Activated T-cell treated with anti-CD3 and anti-CD28 coated beads, Interleukin-2, amount 50 U/mL, for 24 hours (primary cell): ENCODE measurements around the gene SNCA.

Source experiments
- DNase-seq: peaks from one replicate; pipeline ENCODE4 v3.0.0-alpha.2; 2020
- H3K27ac Mint-ChIP-seq: 2 replicates; pipeline ENCODE4 v1.8.0; 2020; ENCODE audit warnings: mild to moderate bottlenecking, mixed read lengths
- H3K27me3 Mint-ChIP-seq: 2 replicates; pipeline ENCODE4 v1.8.0; 2020; ENCODE audit warnings: mixed read lengths
- H3K36me3 Mint-ChIP-seq: 2 replicates; pipeline ENCODE4 v1.8.0; 2020; ENCODE audit warnings: low read depth, mixed read lengths
- H3K4me1 Mint-ChIP-seq: 2 replicates; pipeline ENCODE4 v1.8.0; 2020; ENCODE audit warnings: low read depth, mixed read lengths
- H3K4me3 Mint-ChIP-seq: 2 replicates; pipeline ENCODE4 v1.8.0; 2020; ENCODE audit warnings: mild to moderate bottlenecking, moderate library complexity, mixed read lengths
- H3K9me3 Mint-ChIP-seq: 2 replicates; pipeline ENCODE4 v1.8.0; 2020; ENCODE audit warnings: mixed read lengths

SNCA gene

DNA sequence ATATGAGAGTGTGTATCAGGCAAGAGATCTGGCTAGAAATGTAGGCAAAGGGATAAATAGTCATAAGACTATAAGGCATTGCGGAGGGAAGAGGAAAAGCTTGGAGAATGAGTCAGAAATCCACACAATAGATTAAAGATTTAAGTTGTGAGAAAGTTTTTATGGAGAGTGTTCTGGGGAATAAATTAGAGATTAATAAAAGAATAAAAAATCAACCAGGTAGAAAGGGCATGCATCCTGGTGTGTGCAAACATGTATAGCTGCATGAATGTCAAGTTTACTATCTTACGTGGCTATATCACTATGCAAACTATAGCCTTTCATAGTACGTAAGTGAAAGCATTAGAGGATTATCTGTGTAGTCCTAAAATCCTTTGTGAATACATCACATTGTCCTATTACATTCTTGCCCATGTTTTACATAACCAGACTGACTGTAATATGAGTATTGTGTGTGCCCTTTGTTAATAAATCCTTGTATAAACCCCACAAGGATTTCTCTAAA, 36.9 kb downstream of the SNCA start:
- DNase-seq = no peak
- H3K27ac Mint-ChIP-seq = no peak overlapping the region
- H3K4me3 Mint-ChIP-seq = no peak overlapping the region
- H3K27me3 Mint-ChIP-seq = peaks cover 9% of the 10 kb centered on the region
- H3K4me1 Mint-ChIP-seq = no peaks in the 10 kb centered on the region
- no peaks in the 10 kb centered on the region for H3K36me3 Mint-ChIP-seq
- H3K9me3 Mint-ChIP-seq = no peaks in the 10 kb centered on the region

DNA sequence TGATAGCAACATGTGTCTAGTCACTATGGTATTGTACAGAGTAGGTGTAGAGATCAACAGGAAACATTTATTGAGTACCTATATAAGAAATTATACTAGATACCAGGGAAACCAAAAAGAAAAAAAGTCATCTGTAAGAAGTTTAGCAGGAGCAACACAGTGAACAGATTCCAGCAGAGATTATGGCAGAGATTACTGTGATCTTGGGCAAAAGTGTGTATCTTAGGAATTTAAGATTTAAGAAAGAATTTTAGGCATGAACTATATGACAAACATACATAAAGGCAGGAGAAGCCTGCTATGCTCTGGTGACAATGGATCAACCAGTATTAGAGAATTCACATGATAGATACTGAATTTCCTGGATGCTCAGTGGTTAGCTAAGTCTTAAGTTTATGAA, 37.9 kb downstream of the SNCA start:
- Mint-ChIP-seq H3K27ac (no peak overlapping the region), H3K36me3 (no peaks in the 10 kb centered on the region), H3K9me3 (no peaks in the 10 kb centered on the region), H3K27me3 (peaks cover 9% of the 10 kb centered on the region), H3K4me3 (no peak overlapping the region), H3K4me1 (no peaks in the 10 kb centered on the region)
- DNase-seq = no peak

DNA sequence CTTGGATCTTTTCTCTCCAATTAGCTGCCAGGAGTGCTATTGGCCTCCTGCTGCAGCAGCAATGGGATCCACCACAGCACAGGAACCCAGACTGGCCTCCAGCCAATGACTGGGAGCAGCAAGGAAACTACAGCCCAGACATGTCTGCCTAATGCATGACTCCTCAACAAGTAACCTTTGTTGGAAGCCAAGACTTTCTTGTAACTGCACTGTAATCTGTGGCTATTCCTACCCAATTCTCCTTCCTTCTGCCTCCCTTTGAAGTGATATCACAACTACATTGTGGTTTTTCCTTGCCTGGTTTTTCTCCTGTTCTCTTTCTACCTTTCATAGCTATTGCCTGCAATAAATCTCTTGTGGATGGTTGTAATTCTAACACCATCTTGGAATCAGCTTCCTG, 39.8 kb downstream of the SNCA start:
- H3K36me3 Mint-ChIP-seq = no peaks in the 10 kb centered on the region
- no peaks in the 10 kb centered on the region for H3K9me3 Mint-ChIP-seq
- DNase-seq = no peak

DNA sequence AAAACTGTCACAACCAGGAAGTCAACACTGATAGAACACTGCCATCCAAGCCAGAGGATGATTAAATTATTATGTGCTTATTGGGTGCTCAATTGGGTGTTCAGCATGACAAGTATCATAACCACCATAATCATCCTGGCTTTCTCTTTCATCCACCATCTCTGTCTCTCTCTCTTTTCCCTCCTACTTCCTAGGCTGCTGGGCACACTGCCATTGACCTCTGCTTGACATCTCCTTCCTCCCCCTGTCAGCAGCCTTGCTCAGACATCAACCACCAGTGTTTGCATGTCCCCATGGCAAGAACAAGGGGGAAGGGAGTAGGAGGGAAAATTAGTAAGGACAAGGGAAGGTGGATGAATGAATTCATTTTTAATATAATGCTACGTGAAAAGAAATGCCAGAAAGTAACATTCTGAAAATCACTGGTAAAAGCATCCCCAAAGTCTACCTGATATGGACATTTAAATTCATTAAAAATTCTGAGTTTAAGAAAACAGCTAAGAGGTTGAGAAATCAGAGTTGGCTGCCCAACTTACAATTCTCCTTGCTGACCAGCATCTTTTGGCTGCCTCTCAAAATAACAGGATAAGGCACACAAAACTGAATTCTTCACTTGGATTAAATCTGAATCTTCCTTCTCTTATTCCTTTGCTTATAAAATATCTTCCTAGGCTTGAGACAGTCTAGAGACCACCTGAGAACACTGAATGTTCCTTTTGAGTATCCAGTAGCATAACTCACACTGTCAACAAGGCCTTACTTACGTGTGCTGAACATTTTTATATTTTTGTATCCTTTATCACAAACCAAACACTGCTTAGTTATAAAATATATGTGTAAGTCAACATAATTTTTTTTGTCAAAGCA, 48.5 kb downstream of the SNCA start:
- Mint-ChIP-seq H3K9me3 (no peaks in the 10 kb centered on the region), H3K36me3 (no peaks in the 10 kb centered on the region), H3K4me1 (no peaks in the 10 kb centered on the region), H3K27me3 (peaks cover 5% of the 10 kb centered on the region), H3K4me3 (no peak overlapping the region), H3K27ac (no peak overlapping the region)
- DNase-seq = no peak

More for the DNA sequence above, 39.8 kb downstream of the SNCA start:
- Mint-ChIP-seq H3K4me3 (no peak overlapping the region), H3K4me1 (no peaks in the 10 kb centered on the region), H3K27me3 (peaks cover 9% of the 10 kb centered on the region), H3K27ac (no peak overlapping the region)

DNA sequence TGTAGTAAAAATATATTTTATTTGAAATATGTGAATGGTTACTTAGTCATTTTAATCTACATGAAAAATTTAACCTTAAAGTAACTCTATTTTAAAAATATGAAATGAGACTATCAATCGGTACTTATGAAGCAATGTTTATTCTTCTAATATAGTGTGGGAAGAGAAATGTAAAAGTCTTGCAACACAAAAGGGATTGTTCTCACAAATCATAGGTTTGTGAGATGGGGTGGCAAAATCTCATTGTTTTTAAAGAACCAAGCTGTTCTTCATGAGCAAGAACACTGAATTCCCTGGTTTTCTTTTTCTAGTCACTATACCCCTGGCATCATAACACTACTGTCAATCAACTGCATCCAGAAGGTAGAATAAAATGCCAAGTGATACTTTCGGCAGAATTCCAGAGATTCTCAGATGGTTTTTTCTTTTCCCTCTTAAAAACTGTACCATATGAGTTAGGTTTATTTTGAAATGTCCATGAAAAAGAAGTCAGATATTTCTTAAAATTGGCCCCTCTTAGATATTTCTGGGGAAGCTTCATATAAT, 52.2 kb downstream of the SNCA start:
- no peak overlapping the region for H3K27ac Mint-ChIP-seq
- H3K36me3 Mint-ChIP-seq = no peaks in the 10 kb centered on the region
- no peaks in the 10 kb centered on the region for H3K9me3 Mint-ChIP-seq
- H3K4me3 Mint-ChIP-seq = no peak overlapping the region
- no peak for DNase-seq
- H3K27me3 Mint-ChIP-seq = peaks cover 3% of the 10 kb centered on the region
- no peaks in the 10 kb centered on the region for H3K4me1 Mint-ChIP-seq

DNA sequence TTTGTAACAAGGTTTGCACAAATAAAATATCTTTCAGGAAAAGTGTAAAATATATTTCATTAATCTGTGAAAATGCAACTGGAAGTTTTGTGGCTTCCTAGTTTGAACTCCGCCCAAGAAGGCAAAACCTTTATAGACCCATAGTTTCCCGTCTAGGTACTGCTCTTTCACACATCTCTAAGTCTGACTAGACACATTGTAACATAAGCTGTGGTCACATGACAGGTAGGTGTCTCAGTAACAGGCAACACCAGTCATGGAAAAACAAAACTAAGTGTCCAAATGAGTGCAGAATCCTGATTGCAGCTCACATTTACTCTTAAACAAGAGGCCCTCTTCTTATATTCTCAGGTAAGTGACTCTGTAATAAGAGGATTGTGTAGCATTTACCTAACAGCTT, 55.6 kb downstream of the SNCA start:
- no peaks in the 10 kb centered on the region for H3K4me1 Mint-ChIP-seq
- H3K27me3 Mint-ChIP-seq = peaks cover 8% of the 10 kb centered on the region
- H3K9me3 Mint-ChIP-seq = peaks cover 8% of the 10 kb centered on the region
- DNase-seq = no peak
- H3K4me3 Mint-ChIP-seq = no peak overlapping the region
- H3K27ac Mint-ChIP-seq = no peak overlapping the region
- H3K36me3 Mint-ChIP-seq = no peaks in the 10 kb centered on the region

DNA sequence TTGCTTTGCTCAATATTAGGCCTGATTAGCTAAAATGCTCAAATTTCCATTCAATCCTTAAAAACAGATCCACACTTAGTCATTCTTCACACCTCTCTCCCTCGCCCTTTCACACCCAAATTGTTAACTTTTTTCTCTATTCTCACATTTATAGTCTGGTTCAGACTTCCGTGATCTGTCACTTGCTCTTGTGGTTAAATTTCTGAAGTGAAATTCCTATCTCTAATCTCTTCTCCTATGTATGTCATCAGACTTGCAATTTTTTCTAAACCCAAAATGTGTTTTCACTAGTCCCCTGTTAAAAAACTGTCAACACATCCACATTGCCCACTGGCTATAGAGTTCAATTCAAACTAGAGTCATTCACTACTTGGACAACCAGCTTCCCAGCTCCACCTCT, 63.2 kb downstream of the SNCA start:
- H3K27me3 Mint-ChIP-seq = peaks cover 17% of the 10 kb centered on the region
- H3K27ac Mint-ChIP-seq = no peak overlapping the region
- H3K4me1 Mint-ChIP-seq = no peaks in the 10 kb centered on the region
- no peak for DNase-seq
- peaks cover 5% of the 10 kb centered on the region for H3K9me3 Mint-ChIP-seq
- no peak overlapping the region for H3K4me3 Mint-ChIP-seq
- H3K36me3 Mint-ChIP-seq = no peaks in the 10 kb centered on the region

DNA sequence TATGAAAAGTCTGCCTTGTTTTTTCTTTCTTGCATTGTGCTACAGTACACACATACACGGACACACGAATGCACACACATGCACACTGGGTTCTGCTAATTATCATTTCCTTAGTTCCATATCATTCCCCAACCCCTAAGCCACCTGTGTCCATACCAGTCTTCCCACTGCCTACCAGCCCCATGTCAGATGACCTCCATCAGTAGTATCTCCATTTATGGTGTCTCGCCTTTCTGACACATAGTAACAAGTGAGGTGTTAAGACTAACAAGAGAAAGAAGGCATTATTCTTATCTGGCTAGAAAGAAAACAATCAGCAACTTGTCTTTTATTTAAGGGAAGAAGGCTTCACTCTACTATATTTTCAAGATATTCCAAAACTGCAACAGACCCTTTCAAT, 67.1 kb downstream of the SNCA start:
- DNase-seq = no peak
- Mint-ChIP-seq H3K27me3 (peaks cover 7% of the 10 kb centered on the region), H3K9me3 (no peaks in the 10 kb centered on the region), H3K4me3 (no peak overlapping the region), H3K27ac (no peak overlapping the region), H3K36me3 (no peaks in the 10 kb centered on the region), H3K4me1 (no peaks in the 10 kb centered on the region)

DNA sequence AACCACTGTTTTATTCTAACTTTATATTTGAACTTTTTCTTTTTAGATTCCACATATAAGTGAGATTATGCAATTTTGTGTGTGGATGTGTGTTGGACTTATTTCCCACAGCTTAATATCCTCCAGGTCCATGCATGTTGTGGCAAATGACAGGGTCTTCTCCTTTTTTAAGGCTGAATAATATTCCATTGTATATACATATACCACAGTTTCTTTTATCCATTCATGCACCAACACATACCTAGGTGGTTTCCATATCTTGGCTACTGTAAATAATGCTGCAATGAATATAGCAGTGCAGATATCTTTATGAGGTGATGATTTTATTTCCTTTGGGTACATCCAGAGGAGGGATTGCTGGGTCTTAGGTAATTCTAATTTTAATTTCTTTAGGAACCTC, 69.0 kb downstream of the SNCA start:
- H3K27ac Mint-ChIP-seq = no peak overlapping the region
- H3K27me3 Mint-ChIP-seq = peaks cover 7% of the 10 kb centered on the region
- H3K9me3 Mint-ChIP-seq = no peaks in the 10 kb centered on the region
- no peak for DNase-seq
- no peaks in the 10 kb centered on the region for H3K36me3 Mint-ChIP-seq
- H3K4me1 Mint-ChIP-seq = no peaks in the 10 kb centered on the region
- no peak overlapping the region for H3K4me3 Mint-ChIP-seq

DNA sequence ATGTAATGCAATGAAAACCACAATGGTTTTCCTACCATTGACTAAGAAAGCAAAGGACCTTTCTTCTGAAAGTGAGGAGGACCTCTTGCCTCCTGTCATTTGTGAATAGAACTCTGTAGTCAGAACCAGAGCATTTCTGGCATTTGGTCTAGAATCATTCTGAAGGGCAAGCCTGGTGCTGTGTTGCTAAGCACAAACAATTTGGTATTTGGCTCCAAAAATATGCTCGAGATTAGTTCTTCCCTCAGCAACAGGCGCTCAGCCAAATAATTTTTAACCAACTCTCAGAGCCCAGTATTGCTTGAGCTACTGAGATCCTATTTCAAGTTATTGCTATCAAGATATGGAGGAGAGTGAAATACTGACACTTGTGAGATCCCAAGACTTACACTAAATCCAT, 71.0 kb downstream of the SNCA start:
- peaks cover 7% of the 10 kb centered on the region for H3K27me3 Mint-ChIP-seq
- no peak overlapping the region for H3K27ac Mint-ChIP-seq
- H3K9me3 Mint-ChIP-seq = no peaks in the 10 kb centered on the region
- H3K4me3 Mint-ChIP-seq = no peak overlapping the region
- H3K4me1 Mint-ChIP-seq = no peaks in the 10 kb centered on the region
- DNase-seq = no peak
- H3K36me3 Mint-ChIP-seq = no peaks in the 10 kb centered on the region

DNA sequence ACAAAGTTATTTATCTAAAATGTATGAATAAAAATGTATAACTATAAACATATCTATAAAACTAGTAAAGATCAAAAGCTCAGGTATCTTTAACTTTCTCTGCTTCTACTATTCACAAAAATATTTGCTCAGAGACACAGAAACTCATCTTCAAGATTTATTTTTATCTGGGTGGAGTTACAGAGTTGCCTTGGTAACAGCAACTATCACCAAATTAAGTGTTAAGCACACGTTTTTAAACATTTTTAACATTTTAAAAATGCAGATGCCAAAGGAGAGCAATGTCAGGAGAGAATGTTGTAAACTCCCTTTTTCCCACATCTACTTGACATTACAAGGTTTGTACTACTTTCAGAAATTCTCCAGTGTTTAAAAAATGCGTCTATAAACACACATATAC, 71.4 kb downstream of the SNCA start:
- Mint-ChIP-seq H3K9me3 (no peaks in the 10 kb centered on the region), H3K4me3 (no peak overlapping the region), H3K27me3 (peaks cover 7% of the 10 kb centered on the region), H3K27ac (no peak overlapping the region), H3K36me3 (no peaks in the 10 kb centered on the region), H3K4me1 (no peaks in the 10 kb centered on the region)
- DNase-seq = no peak

DNA sequence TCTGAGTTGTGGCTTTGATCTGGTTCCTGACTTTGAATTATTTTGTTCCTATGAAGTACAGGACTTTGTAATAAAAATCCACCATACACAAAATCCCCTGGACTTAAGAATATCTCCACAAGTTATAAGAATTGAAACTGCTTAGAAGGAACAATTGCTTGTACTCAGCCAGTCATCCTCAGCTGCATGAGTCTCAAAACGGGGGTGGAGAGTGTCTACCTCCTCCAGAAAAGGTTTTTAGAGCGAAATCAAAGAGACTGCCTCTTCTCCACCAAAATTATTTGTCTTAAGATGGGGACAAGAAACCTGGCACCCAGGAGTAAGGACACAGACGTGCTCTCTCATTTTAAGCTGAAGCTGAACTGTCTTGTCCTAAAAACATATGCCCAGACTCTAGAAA, 74.7 kb downstream of the SNCA start:
- no peak overlapping the region for H3K4me3 Mint-ChIP-seq
- H3K9me3 Mint-ChIP-seq = no peaks in the 10 kb centered on the region
- DNase-seq = no peak
- H3K27ac Mint-ChIP-seq = no peak overlapping the region
- no peaks in the 10 kb centered on the region for H3K36me3 Mint-ChIP-seq
- no peaks in the 10 kb centered on the region for H3K4me1 Mint-ChIP-seq
- peaks cover 8% of the 10 kb centered on the region for H3K27me3 Mint-ChIP-seq

DNA sequence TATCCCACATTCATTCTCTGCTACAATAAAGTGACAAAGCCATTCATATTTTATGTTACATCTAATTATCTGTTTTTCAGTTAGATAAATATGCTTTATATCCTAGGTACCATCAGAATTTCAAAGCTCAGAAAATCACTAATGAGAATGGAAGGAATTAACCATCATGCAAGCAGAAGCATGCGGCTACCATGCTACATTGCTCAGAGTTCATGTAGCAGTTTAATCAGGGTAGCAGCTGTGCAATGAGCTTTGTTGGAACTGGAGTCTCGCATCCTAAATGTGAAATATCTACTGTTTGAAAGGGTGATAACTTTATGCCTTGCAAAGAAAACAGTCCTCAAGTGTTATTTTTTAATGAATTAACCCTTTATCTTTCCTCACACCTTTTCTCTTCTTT, 77.5 kb downstream of the SNCA start:
- no peaks in the 10 kb centered on the region for H3K36me3 Mint-ChIP-seq
- H3K4me3 Mint-ChIP-seq = no peak overlapping the region
- peaks cover 8% of the 10 kb centered on the region for H3K27me3 Mint-ChIP-seq
- no peaks in the 10 kb centered on the region for H3K4me1 Mint-ChIP-seq
- DNase-seq = no peak
- H3K9me3 Mint-ChIP-seq = no peaks in the 10 kb centered on the region
- H3K27ac Mint-ChIP-seq = no peak overlapping the region

DNA sequence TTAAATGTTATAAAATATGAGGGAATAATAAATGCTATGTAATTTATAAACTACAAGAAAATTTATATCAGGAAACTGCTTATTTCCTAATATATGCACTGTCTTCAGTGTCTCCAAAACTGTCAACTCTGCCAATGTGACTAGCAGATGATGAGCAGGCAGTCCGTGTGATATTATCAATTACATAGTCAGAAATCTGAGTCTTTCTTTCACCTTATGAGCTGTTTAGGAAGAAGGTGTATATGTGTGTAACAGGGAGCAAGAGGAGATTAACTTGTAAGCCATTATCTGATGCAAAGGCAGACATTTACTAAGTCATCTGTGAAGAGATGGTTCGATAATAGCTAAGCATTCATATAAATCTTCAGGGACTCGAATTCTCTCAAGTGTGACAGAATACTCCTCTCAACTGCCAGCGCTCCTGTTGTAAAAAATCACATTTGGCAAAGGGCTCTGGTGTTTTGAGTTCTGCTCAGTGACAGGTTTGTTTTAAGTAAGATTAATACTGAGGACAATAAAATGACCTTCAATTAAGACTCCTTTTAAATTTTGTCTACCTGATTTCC, 79.7 kb downstream of the SNCA start:
- Mint-ChIP-seq H3K27me3 (peaks cover 8% of the 10 kb centered on the region), H3K36me3 (no peaks in the 10 kb centered on the region), H3K4me1 (no peaks in the 10 kb centered on the region), H3K9me3 (no peaks in the 10 kb centered on the region), H3K27ac (no peak overlapping the region), H3K4me3 (no peak overlapping the region)
- DNase-seq = no peak

DNA sequence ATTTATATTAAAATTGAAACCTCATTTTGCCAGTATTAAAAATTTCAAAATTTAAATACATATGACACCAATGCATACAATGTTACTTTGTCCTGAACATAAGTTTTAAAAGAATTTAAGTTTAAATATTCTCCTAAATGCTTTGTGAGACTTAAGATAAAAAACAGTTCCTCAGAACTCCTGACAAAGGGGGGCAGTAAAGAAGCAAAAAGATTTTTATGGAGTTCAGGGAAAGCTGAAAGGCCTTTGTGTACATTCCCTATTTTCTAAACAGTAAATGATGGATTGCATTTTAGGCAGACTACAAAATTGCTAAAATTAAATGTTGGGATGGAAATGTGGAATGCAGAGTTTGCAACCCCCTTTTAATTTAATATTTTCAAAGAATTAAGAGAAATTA, 81.7 kb downstream of the SNCA start:
- Mint-ChIP-seq H3K9me3 (no peaks in the 10 kb centered on the region), H3K4me1 (no peaks in the 10 kb centered on the region), H3K4me3 (no peak overlapping the region), H3K27me3 (peaks cover 8% of the 10 kb centered on the region), H3K27ac (no peak overlapping the region), H3K36me3 (no peaks in the 10 kb centered on the region)
- DNase-seq = no peak
